Measurements from ENCODE around the gene C1S.
A peak's percentile ranks its signal among the peaks of the same experiment; 100 is the strongest.

The C1S gene

DNA sequence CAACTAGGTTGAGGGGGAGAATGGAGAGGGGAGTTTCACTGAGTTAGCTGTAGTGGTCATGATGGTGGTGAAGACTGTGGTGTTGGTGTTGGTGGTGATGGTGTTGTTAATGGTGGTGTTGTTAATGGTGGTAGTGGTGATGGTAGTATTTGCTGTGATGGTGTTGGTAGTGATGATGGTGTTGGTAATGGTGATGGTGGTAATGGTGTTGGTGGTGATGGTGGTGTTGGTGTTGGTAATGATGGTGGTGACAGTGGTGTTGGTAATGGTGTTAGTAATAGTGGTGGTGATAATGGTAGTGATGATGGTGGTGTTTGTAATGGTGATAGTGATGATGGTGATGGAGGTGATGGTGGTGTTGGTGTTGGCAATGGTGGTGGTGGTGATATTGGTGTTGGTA, 22.6 kb downstream of the C1S start:
- POLR2A ChIA-PET, result no interaction called here
- CTCF ChIA-PET, result interaction anchor here (0.6 kb wide), 1 partner anchor 26 kb away, joined by 3 read pairs; no protein-coding TSS in a partner anchor
- H3K9me3 ChIP-seq (ENCODE audit: control insufficient read depth, insufficient read depth, low read depth, low read length), result no peaks in the 10 kb centered on the region
- no peak overlapping the region for H3K27ac ChIP-seq (ENCODE audit: extremely low read depth, low read depth, low read length)
- H3K36me3 ChIP-seq (ENCODE audit: control insufficient read depth in 2 of 2, insufficient read depth in 1 of 2, low read length in 2 of 2), result peaks cover 0 to 16% of the 10 kb centered on the region in 2 experiments; a peak in 2 of 3 replicates
- H3K4me1 ChIP-seq (ENCODE audit: control insufficient read depth, insufficient read depth, low read length), result no peaks in the 10 kb centered on the region
- H3K4me3 ChIP-seq (ENCODE audit: low read depth, low read length), result no peak overlapping the region
- no peak for TF ChIP-seq ZNF600 (tag by site-specific recombination; IDR thresholded peaks at IDR 0.05)
- TF ChIP-seq, protein P1, sequence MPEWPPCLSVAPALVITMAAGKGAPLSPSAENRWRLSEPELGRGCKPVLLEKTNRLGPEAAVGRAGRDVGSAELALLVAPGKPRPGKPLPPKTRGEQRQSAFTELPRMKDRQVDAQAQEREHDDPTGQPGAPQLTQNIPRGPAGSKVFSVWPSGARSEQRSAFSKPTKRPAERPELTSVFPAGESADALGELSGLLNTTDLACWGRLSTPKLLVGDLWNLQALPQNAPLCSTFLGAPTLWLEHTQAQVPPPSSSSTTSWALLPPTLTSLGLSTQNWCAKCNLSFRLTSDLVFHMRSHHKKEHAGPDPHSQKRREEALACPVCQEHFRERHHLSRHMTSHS (tag by site-specific recombination; IDR thresholded peaks at IDR 0.05), result peak; percentile 61; the same call in 1 of the 2 replicates
- TF ChIP-seq ZNF747 (tag by site-specific recombination; IDR thresholded peaks at IDR 0.05), result no peak
- TF ChIP-seq ZNF544 (tag by site-specific recombination; IDR thresholded peaks at IDR 0.05), result no peak
- peak; percentile 38; the same call in 1 of the 2 replicates for TF ChIP-seq ZNF23 (tag by site-specific recombination; IDR thresholded peaks at IDR 0.05; ENCODE audit: borderline replicate concordance)
- TF ChIP-seq ZNF266 (tag by site-specific recombination; IDR thresholded peaks at IDR 0.05; ENCODE audit: low read depth), result 0 out of 2 replicates have a peak, but pooled peaks have one; percentile 38
- TF ChIP-seq, protein P2, sequence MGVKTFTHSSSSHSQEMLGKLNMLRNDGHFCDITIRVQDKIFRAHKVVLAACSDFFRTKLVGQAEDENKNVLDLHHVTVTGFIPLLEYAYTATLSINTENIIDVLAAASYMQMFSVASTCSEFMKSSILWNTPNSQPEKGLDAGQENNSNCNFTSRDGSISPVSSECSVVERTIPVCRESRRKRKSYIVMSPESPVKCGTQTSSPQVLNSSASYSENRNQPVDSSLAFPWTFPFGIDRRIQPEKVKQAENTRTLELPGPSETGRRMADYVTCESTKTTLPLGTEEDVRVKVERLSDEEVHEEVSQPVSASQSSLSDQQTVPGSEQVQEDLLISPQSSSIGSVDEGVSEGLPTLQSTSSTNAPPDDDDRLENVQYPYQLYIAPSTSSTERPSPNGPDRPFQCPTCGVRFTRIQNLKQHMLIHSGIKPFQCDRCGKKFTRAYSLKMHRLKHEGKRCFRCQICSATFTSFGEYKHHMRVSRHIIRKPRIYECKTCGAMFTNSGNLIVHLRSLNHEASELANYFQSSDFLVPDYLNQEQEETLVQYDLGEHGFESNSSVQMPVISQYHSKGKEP (tag by site-specific recombination; IDR thresholded peaks at IDR 0.05), result no peak
- TF ChIP-seq, protein P3, sequence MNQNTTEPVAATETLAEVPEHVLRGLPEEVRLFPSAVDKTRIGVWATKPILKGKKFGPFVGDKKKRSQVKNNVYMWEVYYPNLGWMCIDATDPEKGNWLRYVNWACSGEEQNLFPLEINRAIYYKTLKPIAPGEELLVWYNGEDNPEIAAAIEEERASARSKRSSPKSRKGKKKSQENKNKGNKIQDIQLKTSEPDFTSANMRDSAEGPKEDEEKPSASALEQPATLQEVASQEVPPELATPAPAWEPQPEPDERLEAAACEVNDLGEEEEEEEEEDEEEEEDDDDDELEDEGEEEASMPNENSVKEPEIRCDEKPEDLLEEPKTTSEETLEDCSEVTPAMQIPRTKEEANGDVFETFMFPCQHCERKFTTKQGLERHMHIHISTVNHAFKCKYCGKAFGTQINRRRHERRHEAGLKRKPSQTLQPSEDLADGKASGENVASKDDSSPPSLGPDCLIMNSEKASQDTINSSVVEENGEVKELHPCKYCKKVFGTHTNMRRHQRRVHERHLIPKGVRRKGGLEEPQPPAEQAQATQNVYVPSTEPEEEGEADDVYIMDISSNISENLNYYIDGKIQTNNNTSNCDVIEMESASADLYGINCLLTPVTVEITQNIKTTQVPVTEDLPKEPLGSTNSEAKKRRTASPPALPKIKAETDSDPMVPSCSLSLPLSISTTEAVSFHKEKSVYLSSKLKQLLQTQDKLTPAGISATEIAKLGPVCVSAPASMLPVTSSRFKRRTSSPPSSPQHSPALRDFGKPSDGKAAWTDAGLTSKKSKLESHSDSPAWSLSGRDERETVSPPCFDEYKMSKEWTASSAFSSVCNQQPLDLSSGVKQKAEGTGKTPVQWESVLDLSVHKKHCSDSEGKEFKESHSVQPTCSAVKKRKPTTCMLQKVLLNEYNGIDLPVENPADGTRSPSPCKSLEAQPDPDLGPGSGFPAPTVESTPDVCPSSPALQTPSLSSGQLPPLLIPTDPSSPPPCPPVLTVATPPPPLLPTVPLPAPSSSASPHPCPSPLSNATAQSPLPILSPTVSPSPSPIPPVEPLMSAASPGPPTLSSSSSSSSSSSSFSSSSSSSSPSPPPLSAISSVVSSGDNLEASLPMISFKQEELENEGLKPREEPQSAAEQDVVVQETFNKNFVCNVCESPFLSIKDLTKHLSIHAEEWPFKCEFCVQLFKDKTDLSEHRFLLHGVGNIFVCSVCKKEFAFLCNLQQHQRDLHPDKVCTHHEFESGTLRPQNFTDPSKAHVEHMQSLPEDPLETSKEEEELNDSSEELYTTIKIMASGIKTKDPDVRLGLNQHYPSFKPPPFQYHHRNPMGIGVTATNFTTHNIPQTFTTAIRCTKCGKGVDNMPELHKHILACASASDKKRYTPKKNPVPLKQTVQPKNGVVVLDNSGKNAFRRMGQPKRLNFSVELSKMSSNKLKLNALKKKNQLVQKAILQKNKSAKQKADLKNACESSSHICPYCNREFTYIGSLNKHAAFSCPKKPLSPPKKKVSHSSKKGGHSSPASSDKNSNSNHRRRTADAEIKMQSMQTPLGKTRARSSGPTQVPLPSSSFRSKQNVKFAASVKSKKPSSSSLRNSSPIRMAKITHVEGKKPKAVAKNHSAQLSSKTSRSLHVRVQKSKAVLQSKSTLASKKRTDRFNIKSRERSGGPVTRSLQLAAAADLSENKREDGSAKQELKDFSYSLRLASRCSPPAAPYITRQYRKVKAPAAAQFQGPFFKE (tag by site-specific recombination; IDR thresholded peaks at IDR 0.05; ENCODE audit: borderline replicate concordance), result peak; percentile 73; the same call in 1 of the 2 replicates
- no peak for TF ChIP-seq KLF10 (tag by site-specific recombination; IDR thresholded peaks at IDR 0.05)
- TF ChIP-seq ZNF785 (tag by site-specific recombination; IDR thresholded peaks at IDR 0.05), result peak; percentile 51; the same call in 1 of the 2 replicates
- TF ChIP-seq ZNF670 (tag by site-specific recombination; IDR thresholded peaks at IDR 0.05; ENCODE audit: low read depth), result peak; percentile 80; the same call in 1 of the 2 replicates
- TF ChIP-seq ZNF157 (tag by site-specific recombination; IDR thresholded peaks at IDR 0.05), result 0 out of 2 replicates have a peak, but pooled peaks have one; percentile 33
- no peak for TF ChIP-seq ZNF223 (tag by site-specific recombination; IDR thresholded peaks at IDR 0.05)
- peak; percentile 54; the same call in 1 of the 2 replicates for TF ChIP-seq ZNF707 (tag by site-specific recombination; IDR thresholded peaks at IDR 0.05)
- TF ChIP-seq ZNF473 (tag by site-specific recombination; IDR thresholded peaks at IDR 0.05), result 0 out of 2 replicates have a peak, but pooled peaks have one; percentile 59
- no peak for TF ChIP-seq ZNF530 (tag by site-specific recombination; IDR thresholded peaks at IDR 0.05; ENCODE audit: low read depth)
- no peak for TF ChIP-seq ZBTB6 (tag by site-specific recombination; IDR thresholded peaks at IDR 0.05)
- TF ChIP-seq, protein P4, sequence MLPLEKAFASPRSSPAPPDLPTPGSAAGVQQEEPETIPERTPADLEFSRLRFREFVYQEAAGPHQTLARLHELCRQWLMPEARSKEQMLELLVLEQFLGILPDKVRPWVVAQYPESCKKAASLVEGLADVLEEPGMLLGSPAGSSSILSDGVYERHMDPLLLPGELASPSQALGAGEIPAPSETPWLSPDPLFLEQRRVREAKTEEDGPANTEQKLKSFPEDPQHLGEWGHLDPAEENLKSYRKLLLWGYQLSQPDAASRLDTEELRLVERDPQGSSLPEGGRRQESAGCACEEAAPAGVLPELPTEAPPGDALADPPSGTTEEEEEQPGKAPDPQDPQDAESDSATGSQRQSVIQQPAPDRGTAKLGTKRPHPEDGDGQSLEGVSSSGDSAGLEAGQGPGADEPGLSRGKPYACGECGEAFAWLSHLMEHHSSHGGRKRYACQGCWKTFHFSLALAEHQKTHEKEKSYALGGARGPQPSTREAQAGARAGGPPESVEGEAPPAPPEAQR (tag by site-specific recombination; IDR thresholded peaks at IDR 0.05), result peak; percentile 62; the same call in 1 of the 2 replicates
- TF ChIP-seq SALL2 (tag by site-specific recombination; IDR thresholded peaks at IDR 0.05; ENCODE audit: borderline replicate concordance), result 0 out of 2 replicates have a peak, but pooled peaks have one; percentile 65
- TF ChIP-seq, protein P5, sequence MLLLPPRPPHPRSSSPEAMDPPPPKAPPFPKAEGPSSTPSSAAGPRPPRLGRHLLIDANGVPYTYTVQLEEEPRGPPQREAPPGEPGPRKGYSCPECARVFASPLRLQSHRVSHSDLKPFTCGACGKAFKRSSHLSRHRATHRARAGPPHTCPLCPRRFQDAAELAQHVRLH (tag by site-specific recombination; IDR thresholded peaks at IDR 0.05), result 0 out of 2 replicates have a peak, but pooled peaks have one; percentile 44
- no peak for TF ChIP-seq ZNF280D (tag by site-specific recombination; IDR thresholded peaks at IDR 0.05)
- TF ChIP-seq ZNF169 (tag by site-specific recombination; IDR thresholded peaks at IDR 0.05), result peak; percentile 71; the same call in 1 of the 2 replicates

All from HEK293 (cell line).